Renal cortex interstitium (tissue), 11 donors: ENCODE measurements around the gene KIAA1958. TPM values are rescaled to one million over a fixed set of nuclear protein-coding genes. Genes with fewer than 3 reads are reported as not detected.
"Not testable (repeated sequence)": the region's sequence is repeated elsewhere in the genome, so short reads cannot be mapped to it uniquely, and the experiment has no call there.

Experiments
- DNase-seq, 11 donors: peaks; one replicate each; pipeline ENCODE4 v3.0.0-alpha.2; 2013; ENCODE audit warnings: low read depth in 9 of 11, low spot score in 4 of 11; ENCODE audit errors: extremely low read depth in 1 of 11
- polyA plus RNA-seq, 3 donors: library from polyadenylated mRNA; unstranded; fragments of 120-200 nt; gene quantifications; one replicate each; pipeline ENCODE4 v1.2.1, GENCODE V29; 2013; ENCODE audit not compliant: insufficient read length in 3 of 3

The KIAA1958 gene
- polyA plus RNA-seq, 3 donors: 15.5 to 16.6 (median 16.5) TPM

- peak in 1 of 11 donors; percentile 4 for DNase-seq
Measured at GRCh38 chr9:112670991-112671625, 184.5 kb downstream of the KIAA1958 start.

GRCh38 chr9:112673221-112673620 lies 186.6 kb downstream of the KIAA1958 start:
- not testable (repeated sequence) for DNase-seq

- no peak for DNase-seq
Measured at GRCh38 chr9:112677040-112677439, 190.4 kb downstream of the KIAA1958 start.

- DNase-seq: no peak
Measured at GRCh38 chr9:112680731-112681402, 194.2 kb downstream of the KIAA1958 start.

GRCh38 chr9:112689161-112689740 lies 202.6 kb downstream of the KIAA1958 start:
- no peak for DNase-seq

- no peak for DNase-seq
Measured at GRCh38 chr9:112694706-112695555, 208.3 kb downstream of the KIAA1958 start.

- no peak for DNase-seq
Measured at GRCh38 chr9:112696461-112696860, 209.8 kb downstream of the KIAA1958 start.

GRCh38 chr9:112699230-112699629 lies 212.6 kb downstream of the KIAA1958 start:
- no peak for DNase-seq

GRCh38 chr9:112700085-112700484 lies 213.5 kb downstream of the KIAA1958 start:
- DNase-seq: no peak

- DNase-seq: no peak
Measured at GRCh38 chr9:112703304-112703703, 216.7 kb downstream of the KIAA1958 start.

GRCh38 chr9:112705768-112706427 lies 219.3 kb downstream of the KIAA1958 start:
- peak in 7 of 11 donors; percentile 17 to 63 (median 31) for DNase-seq

- DNase-seq: no peak
Measured at GRCh38 chr9:112711050-112711689, 224.5 kb downstream of the KIAA1958 start.

GRCh38 chr9:112712678-112713077 lies 226.1 kb downstream of the KIAA1958 start:
- no peak for DNase-seq

GRCh38 chr9:112717661-112718331 lies 231.2 kb downstream of the KIAA1958 start, which contains the start of gene INIP:
INIP (minus strand) TSS chr9:112718117; CDS start chr9:112716485, 1,632 bp downstream.
- DNase-seq: peak; percentile 87 to 97 (median 95)
